H1 (cell line): ENCODE data around the gene SCPEP1. TPM values are rescaled to one million over a fixed set of nuclear protein-coding genes. Genes with fewer than 3 reads are reported as not detected.

Experiments
- ATF2 ChIP-seq: IDR thresholded peaks from 2 replicates; pipeline ENCODE4 v1.6.1; 2012; ENCODE audit warnings: low read length, inconsistent platforms
- ATF3 ChIP-seq: IDR thresholded peaks from 2 replicates; pipeline ENCODE4 v1.6.1; 2011; ENCODE audit warnings: low read depth, mild to moderate bottlenecking, low read length; ENCODE audit not compliant: insufficient read depth
- CREB1 ChIP-seq: IDR thresholded peaks from 2 replicates; pipeline ENCODE4 v1.6.1; 2012; ENCODE audit warnings: inconsistent platforms
- CTBP2 ChIP-seq: IDR thresholded peaks from 2 replicates; pipeline ENCODE4 v1.7.0; 2011; ENCODE audit warnings: borderline replicate concordance, mild to moderate bottlenecking, moderate library complexity, mixed read lengths, low read length; ENCODE audit not compliant: insufficient read depth, insufficient read length
- JUND ChIP-seq: IDR thresholded peaks from 2 replicates; pipeline ENCODE4 v1.6.1; 2011; ENCODE audit warnings: mild to moderate bottlenecking, improper control_type of control experiment, low read length
- NRF1 ChIP-seq: IDR thresholded peaks from 2 replicates; pipeline ENCODE4 v1.6.1; 2011; ENCODE audit warnings: mild to moderate bottlenecking, low read depth, low read length, improper control_type of control experiment
- PHF8 ChIP-seq: fragments of 200-600 bp; sonication (generic); conservative IDR thresholded peaks from 2 replicates; pipeline ENCODE4 v1.7.1; 2012; ENCODE audit warnings: low read depth, mild to moderate bottlenecking, inconsistent platforms, low read length, moderate library complexity
- POLR2A ChIP-seq, 2 experiments: IDR thresholded peaks; 1 replicate in 1 of 2; 2 replicates in 1 of 2; pipeline ENCODE4 v1.6.1; 2011; ENCODE audit warnings: low read depth in 2 of 2, low read length in 2 of 2, mild to moderate bottlenecking in 2 of 2; ENCODE audit errors: control extremely low read depth in 1 of 2
- RAD21 ChIP-seq, 2 experiments: IDR thresholded peaks in 1 of 2; conservative IDR thresholded peaks in 1 of 2; 2 replicates each; pipeline ENCODE4 v1.6.1; 2011; ENCODE audit warnings: low read depth in 2 of 2, low read length in 2 of 2, improper control_type of control experiment in 1 of 2, inconsistent platforms in 1 of 2, mild to moderate bottlenecking in 1 of 2, moderate library complexity in 1 of 2
- RXRA ChIP-seq: IDR thresholded peaks from 2 replicates; pipeline ENCODE4 v1.6.1; 2011; ENCODE audit warnings: low read depth, mild to moderate bottlenecking, low read length, moderate library complexity; ENCODE audit not compliant: insufficient read depth
- TAF7 ChIP-seq: optimal IDR thresholded peaks from 2 replicates; pipeline ENCODE3; 2011; ENCODE audit warnings: low read depth, mild to moderate bottlenecking, inconsistent platforms, low read length, moderate library complexity, borderline replicate concordance
- TBP ChIP-seq: IDR thresholded peaks from 2 replicates; pipeline ENCODE4 v1.6.1; 2011; ENCODE audit warnings: low read depth, low read length, improper control_type of control experiment
- YY1 ChIP-seq: IDR thresholded peaks from 2 replicates; pipeline ENCODE4 v1.6.1; 2011; ENCODE audit warnings: low read depth, mild to moderate bottlenecking, low read length
- polyA plus RNA-seq, 7 experiments: library from polyadenylated mRNA; depleted of rRNA in 3 of 7; stranded (reverse) in 5 of 7; unstranded in 2 of 7; fragments of >200 nt in 5 of 7; fragments of 200-250 nt in 2 of 7; gene quantifications; 1 replicate in 5 of 7; 2 replicates in 1 of 7; 4 replicates in 1 of 7; pipeline versions ENCODE4 v1.2.1 to v1.2.3, GENCODE V29; 2011 to 2013; ENCODE audit warnings: missing spikeins in 2 of 7, mixed read lengths in 2 of 7
- total RNA-seq: library from RNA; stranded (reverse); fragmentation: NEBNext Ultra II Directional; extraction: Animal tissue kit (Norgen Biotek cat#: 25700); gene quantifications from 2 replicates; pipeline ENCODE4 v1.2.1, GENCODE V29; 2021
- TF ChIP-seq, protein P1 (sequence below): IDR thresholded peaks from 2 replicates; pipeline ENCODE4 v1.6.1; 2012; ENCODE audit warnings: inconsistent platforms
- TF ChIP-seq, protein P2 (sequence below), 3 experiments: IDR thresholded peaks; 1 replicate in 2 of 3; 2 replicates in 1 of 3; pipeline versions ENCODE4 v1.5.1 to v1.6.1; 2011; ENCODE audit warnings: low read length in 3 of 3, mild to moderate bottlenecking in 3 of 3, inconsistent platforms in 2 of 3, low read depth in 1 of 3, moderate library complexity in 1 of 3; ENCODE audit not compliant: insufficient read depth in 1 of 3; ENCODE audit errors: control extremely low read depth in 1 of 3
- TF ChIP-seq, protein P3 (sequence below): IDR thresholded peaks from 2 replicates; pipeline ENCODE4 v1.6.1; 2012; ENCODE audit warnings: inconsistent platforms

The SCPEP1 gene
- total and polyA plus RNA-seq, 2 of the 8 experiments (the other 6 are each of a cell fraction or from before 2014, with no cell fraction given), result 30.7 to 52.6 TPM

GRCh38 chr17:56960596-56961538, 17.1 kb upstream of the SCPEP1 start, which contains the start of gene COIL (continued):
- TF ChIP-seq CREB1 (peak; percentile 32; the same call in 1 of the 2 replicates), NRF1 (peak; percentile 55), ATF2 (0 out of 2 replicates have a peak, but pooled peaks have one; percentile 58), RXRA (no peak), ATF3 (no peak), PHF8 (peak; percentile 98), YY1 (peak; percentile 95), TAF7 (peak; percentile 62), TBP (peak; percentile 81; the same call in 1 of the 2 replicates), JUND (no peak), RAD21 (IDR thresholded peaks at IDR 0.05 in 1 of 2, conservative IDR thresholded peaks at IDR 0.05 in 1 of 2; ENCODE audit: low read depth in 2 of 2, low read length in 2 of 2) (peak; percentile 53 to 64), POLR2A (IDR thresholded peaks at IDR 0.05; ENCODE audit: control extremely low read depth in 1 of 2, low read depth in 2 of 2, low read length in 2 of 2) (peak; percentile 89 to 94), CTBP2 (no peak)
- TF ChIP-seq, protein P1, sequence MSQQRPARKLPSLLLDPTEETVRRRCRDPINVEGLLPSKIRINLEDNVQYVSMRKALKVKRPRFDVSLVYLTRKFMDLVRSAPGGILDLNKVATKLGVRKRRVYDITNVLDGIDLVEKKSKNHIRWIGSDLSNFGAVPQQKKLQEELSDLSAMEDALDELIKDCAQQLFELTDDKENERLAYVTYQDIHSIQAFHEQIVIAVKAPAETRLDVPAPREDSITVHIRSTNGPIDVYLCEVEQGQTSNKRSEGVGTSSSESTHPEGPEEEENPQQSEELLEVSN, result peak; percentile 56; the same call in 1 of the 2 replicates
- TF ChIP-seq, protein P2, sequence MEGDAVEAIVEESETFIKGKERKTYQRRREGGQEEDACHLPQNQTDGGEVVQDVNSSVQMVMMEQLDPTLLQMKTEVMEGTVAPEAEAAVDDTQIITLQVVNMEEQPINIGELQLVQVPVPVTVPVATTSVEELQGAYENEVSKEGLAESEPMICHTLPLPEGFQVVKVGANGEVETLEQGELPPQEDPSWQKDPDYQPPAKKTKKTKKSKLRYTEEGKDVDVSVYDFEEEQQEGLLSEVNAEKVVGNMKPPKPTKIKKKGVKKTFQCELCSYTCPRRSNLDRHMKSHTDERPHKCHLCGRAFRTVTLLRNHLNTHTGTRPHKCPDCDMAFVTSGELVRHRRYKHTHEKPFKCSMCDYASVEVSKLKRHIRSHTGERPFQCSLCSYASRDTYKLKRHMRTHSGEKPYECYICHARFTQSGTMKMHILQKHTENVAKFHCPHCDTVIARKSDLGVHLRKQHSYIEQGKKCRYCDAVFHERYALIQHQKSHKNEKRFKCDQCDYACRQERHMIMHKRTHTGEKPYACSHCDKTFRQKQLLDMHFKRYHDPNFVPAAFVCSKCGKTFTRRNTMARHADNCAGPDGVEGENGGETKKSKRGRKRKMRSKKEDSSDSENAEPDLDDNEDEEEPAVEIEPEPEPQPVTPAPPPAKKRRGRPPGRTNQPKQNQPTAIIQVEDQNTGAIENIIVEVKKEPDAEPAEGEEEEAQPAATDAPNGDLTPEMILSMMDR (IDR thresholded peaks at IDR 0.05; ENCODE audit: control extremely low read depth in 1 of 3, insufficient read depth in 1 of 3, low read depth in 1 of 3, low read length in 3 of 3), result peak; percentile 90 to 98 (median 93)
- TF ChIP-seq, protein P3, sequence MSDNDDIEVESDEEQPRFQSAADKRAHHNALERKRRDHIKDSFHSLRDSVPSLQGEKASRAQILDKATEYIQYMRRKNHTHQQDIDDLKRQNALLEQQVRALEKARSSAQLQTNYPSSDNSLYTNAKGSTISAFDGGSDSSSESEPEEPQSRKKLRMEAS, result peak; percentile 85; the same call in 1 of the 2 replicates
